Choroid plexus epithelial cell (primary cell): ENCODE results near the gene IFNL1.

Experiments used
- DNase-seq: peaks from one replicate; pipeline ENCODE4 v3.0.0-alpha.2; 2010; ENCODE audit warnings: low read depth
- H3K4me3 ChIP-seq: 2 replicates; pipeline ENCODE4 v1.5.1; 2011; ENCODE audit warnings: low read depth, mild to moderate bottlenecking, control low read depth, low read length, moderate library complexity
- TF ChIP-seq, protein P1 (sequence below): conservative IDR thresholded peaks from 2 replicates; pipeline ENCODE4 v1.5.1; 2011; ENCODE audit warnings: low read depth, mild to moderate bottlenecking, control low read depth, inconsistent platforms, low read length, moderate library complexity

The IFNL1 gene

DNA sequence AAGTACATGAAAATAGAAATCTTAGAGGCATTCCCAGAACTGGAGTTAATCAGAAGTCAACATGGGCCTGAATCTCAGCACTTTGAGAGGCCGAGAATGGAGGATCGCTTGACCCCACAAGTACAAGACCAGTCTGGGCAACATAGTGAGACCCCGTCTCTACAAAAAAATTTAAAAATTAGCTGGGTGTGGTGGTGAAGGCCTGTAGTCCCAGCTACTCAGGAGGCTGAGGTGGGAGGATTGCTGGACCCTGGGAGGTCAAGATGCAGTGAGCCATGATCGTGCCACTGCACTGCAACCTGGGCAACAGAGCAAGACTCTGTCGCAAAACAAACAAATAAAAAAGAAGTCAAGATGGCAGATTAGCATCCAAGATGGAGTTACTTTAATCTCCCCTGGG is 19.5 kb upstream of the IFNL1 start:
- TF ChIP-seq, protein P1, sequence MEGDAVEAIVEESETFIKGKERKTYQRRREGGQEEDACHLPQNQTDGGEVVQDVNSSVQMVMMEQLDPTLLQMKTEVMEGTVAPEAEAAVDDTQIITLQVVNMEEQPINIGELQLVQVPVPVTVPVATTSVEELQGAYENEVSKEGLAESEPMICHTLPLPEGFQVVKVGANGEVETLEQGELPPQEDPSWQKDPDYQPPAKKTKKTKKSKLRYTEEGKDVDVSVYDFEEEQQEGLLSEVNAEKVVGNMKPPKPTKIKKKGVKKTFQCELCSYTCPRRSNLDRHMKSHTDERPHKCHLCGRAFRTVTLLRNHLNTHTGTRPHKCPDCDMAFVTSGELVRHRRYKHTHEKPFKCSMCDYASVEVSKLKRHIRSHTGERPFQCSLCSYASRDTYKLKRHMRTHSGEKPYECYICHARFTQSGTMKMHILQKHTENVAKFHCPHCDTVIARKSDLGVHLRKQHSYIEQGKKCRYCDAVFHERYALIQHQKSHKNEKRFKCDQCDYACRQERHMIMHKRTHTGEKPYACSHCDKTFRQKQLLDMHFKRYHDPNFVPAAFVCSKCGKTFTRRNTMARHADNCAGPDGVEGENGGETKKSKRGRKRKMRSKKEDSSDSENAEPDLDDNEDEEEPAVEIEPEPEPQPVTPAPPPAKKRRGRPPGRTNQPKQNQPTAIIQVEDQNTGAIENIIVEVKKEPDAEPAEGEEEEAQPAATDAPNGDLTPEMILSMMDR: no peak
- no peak overlapping the region for H3K4me3 ChIP-seq
- DNase-seq: no peak

GRCh38 chr19:39277598-39277997 is 18.6 kb upstream of the IFNL1 start:
- peak; percentile 31 for DNase-seq
- TF ChIP-seq, protein P1: no peak

DNA sequence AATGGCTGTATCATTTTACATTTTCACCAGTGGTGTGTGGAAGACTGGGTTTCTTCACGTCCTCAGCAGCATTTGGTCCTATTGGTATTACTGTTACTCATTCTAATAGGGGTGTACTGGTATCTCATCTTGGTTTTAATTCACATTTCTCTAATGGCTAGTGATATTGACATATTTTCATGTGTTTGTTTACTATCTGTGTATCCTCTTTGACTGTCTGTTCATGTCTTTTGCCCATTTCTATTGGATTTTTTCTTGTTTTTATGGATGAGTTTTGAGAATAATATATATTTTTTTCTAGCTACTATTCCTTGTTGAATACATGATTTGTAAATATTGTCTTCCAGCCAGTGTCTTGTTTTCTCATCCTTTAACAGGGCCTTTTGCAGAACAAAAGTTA is 14.2 kb upstream of the IFNL1 start:
- H3K4me3 ChIP-seq: no peak overlapping the region
- TF ChIP-seq, protein P1: no peak
- DNase-seq: no peak

More at GRCh38 chr19:39277598-39277997, 18.6 kb upstream of the IFNL1 start:
- H3K4me3 ChIP-seq: no peak overlapping the region

- H3K4me3 ChIP-seq: no peak overlapping the region
- no peak for DNase-seq
- TF ChIP-seq, protein P1: no peak
Observed at GRCh38 chr19:39284032-39284431, 12.2 kb upstream of the IFNL1 start.

GRCh38 chr19:39293394-39293793 is 2.8 kb upstream of the IFNL1 start:
- DNase-seq: no peak
- no peak overlapping the region for H3K4me3 ChIP-seq
- TF ChIP-seq, protein P1: no peak

DNA sequence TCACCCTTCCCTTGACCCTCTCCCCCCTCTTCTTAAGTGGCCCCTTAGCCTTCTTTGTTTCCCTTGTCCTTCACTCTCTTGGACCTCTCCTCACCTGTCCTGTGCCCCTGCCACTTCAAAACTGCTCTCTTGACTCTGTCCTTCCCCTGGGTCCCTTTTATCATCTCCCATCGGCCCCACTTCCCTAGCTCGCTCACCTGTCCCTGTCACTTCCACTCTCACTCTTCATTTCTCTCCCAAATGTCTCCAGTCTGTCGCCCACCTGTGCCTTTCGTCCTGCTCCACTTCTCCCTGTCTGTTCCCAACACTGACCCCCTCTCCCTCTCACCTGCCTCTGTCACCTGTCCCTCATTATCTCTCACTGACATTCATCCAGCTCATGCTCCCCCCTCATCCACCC is 699 bp downstream of the IFNL1 start:
- no peak overlapping the region for H3K4me3 ChIP-seq
- TF ChIP-seq, protein P1: no peak
- DNase-seq: no peak

DNA sequence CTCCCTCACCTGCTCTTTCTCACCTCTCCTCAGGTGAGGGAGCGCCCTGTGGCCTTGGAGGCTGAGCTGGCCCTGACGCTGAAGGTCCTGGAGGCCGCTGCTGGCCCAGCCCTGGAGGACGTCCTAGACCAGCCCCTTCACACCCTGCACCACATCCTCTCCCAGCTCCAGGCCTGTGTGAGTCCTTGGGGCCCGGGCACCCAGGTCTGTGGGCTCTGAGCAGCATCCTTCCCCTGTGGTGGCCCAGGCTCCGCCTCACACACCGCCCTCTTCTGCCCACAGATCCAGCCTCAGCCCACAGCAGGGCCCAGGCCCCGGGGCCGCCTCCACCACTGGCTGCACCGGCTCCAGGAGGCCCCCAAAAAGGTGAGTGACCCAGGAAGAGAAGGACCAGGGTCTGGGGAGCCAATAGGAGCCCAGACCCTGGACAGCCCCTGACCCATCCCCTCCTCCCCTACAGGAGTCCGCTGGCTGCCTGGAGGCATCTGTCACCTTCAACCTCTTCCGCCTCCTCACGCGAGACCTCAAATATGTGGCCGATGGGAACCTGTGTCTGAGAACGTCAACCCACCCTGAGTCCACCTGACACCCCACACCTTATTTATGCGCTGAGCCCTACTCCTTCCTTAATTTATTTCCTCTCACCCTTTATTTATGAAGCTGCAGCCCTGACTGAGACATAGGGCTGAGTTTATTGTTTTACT is 1.9 kb downstream of the IFNL1 start:
- DNase-seq: no peak
- TF ChIP-seq, protein P1: no peak
- no peak overlapping the region for H3K4me3 ChIP-seq
